Measurements from ENCODE around the gene PTPN23. TPM values are rescaled to one million over a fixed set of nuclear protein-coding genes. Genes with fewer than 3 reads are reported as not detected.

The PTPN23 gene
- total and polyA plus RNA-seq, 2 of the 8 experiments (the other 6 are each of a cell fraction or from before 2014, with no cell fraction given): 2.9 to 46.7 TPM

DNA sequence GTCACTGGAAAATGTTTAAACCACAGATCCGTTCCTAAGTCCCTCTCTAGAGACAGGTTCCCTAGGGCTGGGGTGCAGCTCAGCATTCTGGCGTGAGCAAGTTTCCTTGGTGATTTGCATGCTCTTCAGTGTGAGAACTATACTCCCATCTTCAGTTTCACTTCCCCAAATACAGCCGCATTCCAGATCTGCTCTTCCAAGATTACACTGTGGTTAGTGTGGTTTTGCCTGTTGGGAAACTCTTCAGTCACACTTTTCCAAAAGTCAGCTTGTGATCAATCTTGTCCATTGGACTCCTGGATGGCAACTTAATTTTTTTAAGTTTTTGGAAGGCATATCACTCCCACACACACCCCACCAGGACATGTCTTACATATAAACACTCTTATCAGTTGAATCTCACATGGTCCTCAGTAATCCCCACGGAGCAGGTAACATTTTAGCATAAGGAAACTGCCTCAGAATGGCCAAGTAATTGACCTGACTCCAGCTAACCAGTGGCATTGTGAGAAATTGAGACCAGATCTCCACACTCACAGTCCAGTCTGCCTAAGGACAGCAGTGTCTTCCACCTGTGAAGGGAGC, 33.5 kb upstream of the PTPN23 start:
- ChIA-PET POLR2A (ENCODE audit: partially characterized antibody) (interaction anchor here (0.8 to 1.1 kb wide), 2 partner anchors 10 to 14 kb away, joined by 3 read pairs; no protein-coding TSS in a partner anchor), CTCF (ENCODE audit: partially characterized antibody) (interaction anchor here (0.8 to 1.0 kb wide), 2 partner anchors 23 to 48 kb away, joined by 3 to 6 read pairs; no protein-coding TSS in a partner anchor)
- Histone ChIP-seq H2BK15ac (ENCODE audit: low read length) (no peak overlapping the region), H3K4ac (replicated peaks; ENCODE audit: insufficient read length, low read depth, low read length) (no peak overlapping the region), H3K4me1 (replicated peaks in 1 of 4; ENCODE audit: control insufficient read depth in 3 of 4, insufficient read depth in 4 of 4, low read length in 3 of 4) (no peaks in the 10 kb centered on the region; a peak in 2 of 7 replicates), H2BK20ac (ENCODE audit: low read length) (no peak overlapping the region), H3K14ac (ENCODE audit: insufficient read length) (no peak overlapping the region), H3K9ac (replicated peaks in 1 of 4; ENCODE audit: extremely low read depth in 1 of 4, low read depth in 3 of 4, low read length in 3 of 4) (no peak overlapping the region), H3K27me3 (replicated peaks in 1 of 4; ENCODE audit: control insufficient read depth in 3 of 4, extremely low read depth in 1 of 4, insufficient read depth in 3 of 4, low read length in 3 of 4) (no peaks in the 10 kb centered on the region), H3K4me2 (ENCODE audit: insufficient read depth in 1 of 2, low read depth in 2 of 2, low read length in 2 of 2) (no peak overlapping the region), H3K23ac (ENCODE audit: insufficient read length) (no peak overlapping the region), H4K8ac (ENCODE audit: extremely low read depth, insufficient read depth, low read length) (no peak overlapping the region), H2AFZ (ENCODE audit: low read length) (no peak overlapping the region), H2AK5ac (ENCODE audit: low read depth, low read length) (no peak overlapping the region), H2BK120ac (replicated peaks; ENCODE audit: low read depth, low read length) (no peak overlapping the region), H2BK12ac (ENCODE audit: low read depth, low read length) (no peak overlapping the region), H3K18ac (ENCODE audit: extremely low read depth, low read length) (no peak overlapping the region), H4K5ac (ENCODE audit: insufficient read length, low read depth, low read length) (no peak overlapping the region), H3K4me3 (ENCODE audit: extremely low read depth in 1 of 4, insufficient read depth in 2 of 4, low read depth in 3 of 4, low read length in 4 of 4) (no peak overlapping the region), H3K9me3 (ENCODE audit: insufficient read depth in 2 of 2, low read depth in 1 of 2, low read length in 1 of 2) (no peaks in the 10 kb centered on the region), H3K36me3 (ENCODE audit: control insufficient read depth in 2 of 4, insufficient read depth in 4 of 4, low read length in 3 of 4) (peaks cover 8 to 17% (median 14%) of the 10 kb centered on the region in 4 experiments; a peak in 7 of 8 replicates), H3K56ac (replicated peaks; ENCODE audit: insufficient read length, low read depth, low read length) (no peak overlapping the region), H3K79me2 (ENCODE audit: control insufficient read depth in 1 of 2, insufficient read depth in 2 of 2, low read length in 2 of 2) (no peaks in the 10 kb centered on the region), H3K79me1 (ENCODE audit: low read depth, low read length) (no peaks in the 10 kb centered on the region), H3K27ac (ENCODE audit: low read depth, low read length) (no peak overlapping the region; the same call in 1 of the 2 replicates), H3K23me2 (ENCODE audit: low read depth, low read length) (no peaks in the 10 kb centered on the region), H2BK5ac (ENCODE audit: low read depth, low read length) (no peak overlapping the region), H4K20me1 (replicated peaks in 1 of 2; ENCODE audit: control insufficient read depth in 1 of 2, insufficient read depth in 2 of 2, low read length in 2 of 2) (peaks cover 0 to 1% of the 10 kb centered on the region in 2 experiments), H4K91ac (replicated peaks; ENCODE audit: insufficient read length, low read length) (no peak overlapping the region)
- FAIRE-seq (no peak), DNase-seq (ENCODE audit: low read depth in 1 of 2, low spot score in 2 of 2) (no peak)
- TF ChIP-seq TAF1 (IDR thresholded peaks at IDR 0.05; ENCODE audit: low read depth, low read length) (no peak), CREB1 (IDR thresholded peaks at IDR 0.05) (no peak), EGR1 (IDR thresholded peaks at IDR 0.05; ENCODE audit: borderline replicate concordance, low read depth, low read length) (no peak), CBX5 (IDR thresholded peaks at IDR 0.05; ENCODE audit: low read depth, low read length) (no peak), NANOG (IDR thresholded peaks at IDR 0.05; ENCODE audit: insufficient read depth, low read depth, low read length, poor library complexity, severe bottlenecking) (no peak), CEBPB (IDR thresholded peaks at IDR 0.05; ENCODE audit: low read depth, low read length) (no peak), JUND (IDR thresholded peaks at IDR 0.05; ENCODE audit: low read length) (no peak)
- WGBS, 2 experiments (ENCODE audit: extremely low coverage in 1 of 2, insufficient coverage in 1 of 2, insufficient read length in 1 of 2, insufficient replicate concordance in 2 of 2, low coverage in 1 of 2, low lambda C conversion rate in 2 of 2, missing lambda C conversion rate in 1 of 2): 93% methylated on average over 4 of the region's 4 CpGs; no CpG with 5 or more reads in 1 of the 2 experiments
